GM12874 (cell line): ENCODE measurements around the gene SLC35G3.
"Not testable (repeated sequence)": the region's sequence is repeated elsewhere in the genome, so short reads cannot be mapped to it uniquely, and the experiment has no call there.

Experiments used
- TF ChIP-seq, protein P1 (sequence below): IDR thresholded peaks from 2 replicates; pipeline ENCODE4 v1.5.1; 2011; ENCODE audit warnings: low read depth, mild to moderate bottlenecking, control low read depth, low read length, moderate library complexity; ENCODE audit not compliant: insufficient read depth

Gene SLC35G3

DNA sequence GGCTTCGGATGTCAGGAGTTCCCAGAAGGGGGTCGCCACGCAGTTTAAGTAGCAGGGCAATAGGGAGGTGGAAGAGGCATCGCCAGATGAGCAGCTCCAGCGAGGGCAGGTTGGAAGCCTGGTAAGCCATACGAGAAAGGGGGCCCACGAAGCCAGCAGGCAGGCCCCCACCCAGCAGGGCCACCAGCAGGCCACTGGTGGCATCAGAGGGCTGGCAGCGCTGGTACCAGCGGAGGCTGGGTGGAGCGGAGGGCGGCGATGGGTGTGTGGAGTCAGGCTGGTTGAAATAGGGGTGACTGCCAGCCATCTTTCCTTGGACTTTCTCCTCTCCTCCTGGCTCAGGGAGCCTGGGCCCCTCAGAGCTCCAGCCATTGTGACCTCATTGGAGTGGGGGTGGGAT is at the start of gene SLC35G3:
SLC35G3 (minus strand) TSS at position 393 of the 400 bp plus-strand sequence; CDS start at position 307, 86 bp downstream.
- TF ChIP-seq, protein P1, sequence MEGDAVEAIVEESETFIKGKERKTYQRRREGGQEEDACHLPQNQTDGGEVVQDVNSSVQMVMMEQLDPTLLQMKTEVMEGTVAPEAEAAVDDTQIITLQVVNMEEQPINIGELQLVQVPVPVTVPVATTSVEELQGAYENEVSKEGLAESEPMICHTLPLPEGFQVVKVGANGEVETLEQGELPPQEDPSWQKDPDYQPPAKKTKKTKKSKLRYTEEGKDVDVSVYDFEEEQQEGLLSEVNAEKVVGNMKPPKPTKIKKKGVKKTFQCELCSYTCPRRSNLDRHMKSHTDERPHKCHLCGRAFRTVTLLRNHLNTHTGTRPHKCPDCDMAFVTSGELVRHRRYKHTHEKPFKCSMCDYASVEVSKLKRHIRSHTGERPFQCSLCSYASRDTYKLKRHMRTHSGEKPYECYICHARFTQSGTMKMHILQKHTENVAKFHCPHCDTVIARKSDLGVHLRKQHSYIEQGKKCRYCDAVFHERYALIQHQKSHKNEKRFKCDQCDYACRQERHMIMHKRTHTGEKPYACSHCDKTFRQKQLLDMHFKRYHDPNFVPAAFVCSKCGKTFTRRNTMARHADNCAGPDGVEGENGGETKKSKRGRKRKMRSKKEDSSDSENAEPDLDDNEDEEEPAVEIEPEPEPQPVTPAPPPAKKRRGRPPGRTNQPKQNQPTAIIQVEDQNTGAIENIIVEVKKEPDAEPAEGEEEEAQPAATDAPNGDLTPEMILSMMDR, result not testable (repeated sequence)

DNA sequence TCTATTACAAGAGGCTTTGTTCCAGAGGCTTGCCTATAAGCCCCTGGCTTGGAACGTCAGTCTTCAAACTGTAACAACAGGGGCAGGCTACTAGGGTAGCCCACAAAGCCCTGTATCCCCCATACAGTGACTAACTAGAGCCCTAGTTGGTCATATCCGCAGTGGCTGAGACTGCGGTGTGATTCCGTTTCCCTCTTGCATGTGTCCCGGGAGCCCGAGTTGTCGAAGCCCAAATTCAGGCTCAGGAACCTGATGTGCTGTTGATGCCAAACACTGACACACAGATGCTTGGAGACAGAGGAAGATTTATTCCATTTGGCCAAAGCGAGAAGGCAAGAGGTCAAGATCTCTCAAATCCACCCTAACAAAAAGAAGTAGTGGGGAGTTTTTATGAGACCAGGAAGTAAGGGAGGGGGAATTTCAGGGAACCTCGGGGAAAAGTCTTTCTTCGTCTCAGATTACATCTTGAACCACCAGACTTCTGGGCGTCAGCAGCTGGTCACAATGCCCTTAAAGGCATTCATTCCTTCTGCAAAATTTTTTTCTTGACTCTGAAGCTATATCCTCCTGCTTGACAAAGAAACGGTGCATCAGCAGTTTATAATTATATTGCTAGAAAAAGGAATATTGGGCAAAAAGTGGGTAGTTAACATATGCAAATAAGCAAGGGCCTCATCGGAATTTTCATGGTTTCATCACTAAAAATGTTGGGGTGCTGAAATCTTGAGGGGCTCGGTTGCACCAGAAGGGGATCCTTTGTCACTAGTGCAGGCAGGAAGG is 49.6 kb upstream of the SLC35G3 start:
- TF ChIP-seq, protein P1, result no peak

DNA sequence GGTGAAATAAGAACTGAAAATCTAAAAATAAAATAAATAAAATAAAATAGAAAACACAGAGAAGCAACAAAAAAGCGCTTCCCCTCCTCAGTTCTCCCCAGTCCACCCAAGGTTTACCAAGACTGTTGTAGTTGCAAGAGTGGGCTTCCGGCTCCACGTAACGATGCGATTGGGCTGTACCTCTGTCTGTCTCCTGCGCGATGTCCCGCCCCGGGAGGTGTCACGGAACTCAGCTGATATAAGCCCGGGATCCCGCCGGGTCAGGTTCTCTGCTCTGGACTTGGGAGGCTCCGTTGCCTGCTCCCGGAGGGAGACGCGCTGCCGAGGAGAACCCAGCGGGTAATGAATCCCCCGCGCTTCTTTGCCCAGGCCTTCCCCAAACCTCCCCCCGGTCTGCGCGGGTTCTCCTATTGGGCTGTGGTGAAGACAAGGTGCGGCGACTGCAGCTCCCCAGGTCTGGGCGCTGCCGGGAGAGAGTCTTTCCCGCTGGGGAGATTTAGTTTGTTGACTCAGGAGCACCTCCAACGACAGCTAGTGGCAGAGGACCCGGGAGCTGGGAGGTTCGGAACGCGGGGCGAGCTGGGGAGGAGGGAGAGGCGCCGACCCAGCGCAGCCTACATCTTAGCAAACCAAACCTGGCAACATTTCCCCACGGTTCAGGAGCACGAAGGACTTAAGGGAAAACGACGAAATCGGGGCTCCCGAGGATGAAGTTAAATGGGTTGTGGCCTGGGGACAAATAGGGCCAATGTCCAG is 48.8 kb upstream of the SLC35G3 start, which contains the start of gene SLFN5:
SLFN5 (plus strand) TSS at position 268 of the 756 bp plus-strand sequence. CDS start 15,619 bp downstream, outside the sequence.
- TF ChIP-seq, protein P1, result no peak

DNA sequence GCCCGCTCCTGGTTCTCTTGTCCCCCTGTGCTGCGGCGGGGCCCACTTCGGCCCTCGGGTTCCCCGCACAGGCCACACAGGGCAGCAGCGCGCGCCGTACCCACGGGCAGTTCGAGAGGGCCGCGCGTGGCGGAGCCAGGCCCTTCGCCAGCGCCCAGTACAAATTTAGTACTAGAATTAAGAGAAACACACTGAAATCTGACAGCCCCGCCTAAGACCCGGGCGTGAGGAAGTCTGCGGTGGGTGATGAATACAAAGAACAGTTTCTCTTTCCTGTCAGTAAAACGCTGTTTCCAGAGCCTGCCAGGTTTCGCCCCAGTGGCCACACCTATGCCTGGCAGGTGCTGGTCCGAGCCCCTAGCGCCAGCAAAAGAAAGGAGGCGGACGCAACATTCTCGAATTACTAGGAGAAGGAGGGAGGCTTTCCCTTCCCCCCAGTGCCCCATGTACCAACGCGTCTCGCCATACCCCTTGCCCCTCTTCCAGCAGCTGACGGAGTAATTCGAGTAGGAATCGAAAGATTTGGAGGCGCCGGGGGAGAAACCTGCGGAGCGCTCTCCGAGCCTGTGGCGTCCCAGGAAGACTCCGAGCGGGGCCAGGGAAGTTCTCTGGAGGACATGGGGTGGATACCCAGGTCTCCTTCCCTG is 48.1 kb upstream of the SLC35G3 start:
- TF ChIP-seq, protein P1, result peak; percentile 54

DNA sequence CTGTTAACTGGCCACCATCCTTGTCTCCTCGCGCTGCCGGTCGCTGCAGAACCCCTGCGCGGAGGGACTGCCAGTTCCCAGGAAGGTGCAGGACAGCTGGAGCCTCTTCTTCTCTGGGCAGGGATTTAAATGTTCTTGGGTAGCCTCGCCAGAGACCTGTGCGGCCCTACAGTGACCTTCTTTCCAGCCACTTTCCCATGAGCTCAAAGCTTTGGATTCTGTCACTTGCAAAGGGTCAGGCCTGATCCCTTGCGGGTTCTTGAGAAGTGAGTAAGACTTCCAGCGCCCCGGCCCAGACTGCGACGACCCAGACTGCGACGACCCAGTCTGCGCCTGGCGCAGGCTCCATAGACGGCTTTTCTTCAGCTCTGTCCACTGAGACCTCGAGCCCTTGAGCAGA is 47.3 kb upstream of the SLC35G3 start:
- TF ChIP-seq, protein P1, result no peak

DNA sequence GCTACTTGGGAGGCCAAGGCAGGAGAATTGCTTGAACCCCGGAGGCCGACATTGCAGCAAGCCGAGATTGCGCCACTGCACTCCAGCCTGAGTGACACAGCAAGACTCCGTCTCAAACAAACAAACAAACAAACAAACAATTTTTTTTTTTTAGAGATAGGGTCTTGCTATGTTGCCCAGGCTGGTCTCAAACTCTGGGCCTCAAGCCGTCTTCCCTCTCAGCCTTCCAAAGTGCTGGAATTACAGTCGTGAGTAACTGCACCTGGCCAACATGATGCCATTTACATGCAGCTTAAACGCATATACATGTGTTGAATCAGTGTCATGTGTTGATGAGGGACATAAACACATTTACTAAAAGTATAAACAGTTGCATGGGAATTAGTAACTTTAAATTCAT is 46.7 kb upstream of the SLC35G3 start:
- TF ChIP-seq, protein P1, result no peak

DNA sequence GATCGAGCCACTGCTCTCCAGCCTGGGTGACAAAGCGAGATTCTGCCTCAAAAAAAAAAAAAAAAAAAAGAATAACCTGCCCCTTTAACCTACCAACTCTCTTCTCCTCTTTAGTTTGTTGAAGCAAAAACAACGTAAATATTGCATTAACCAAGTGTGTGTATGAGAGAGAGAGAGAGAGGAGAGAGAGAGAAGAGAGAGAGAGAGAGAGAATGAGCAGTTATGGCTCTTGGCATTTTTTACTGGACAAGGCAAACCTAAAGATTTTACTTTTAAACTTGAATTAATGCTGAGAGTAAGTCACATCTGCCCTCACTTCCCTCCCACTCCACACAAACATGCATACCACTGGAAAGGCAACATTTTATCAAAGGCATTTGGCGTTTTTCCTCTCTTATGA is 45.6 kb upstream of the SLC35G3 start:
- TF ChIP-seq, protein P1, result no peak
